Left ventricle myocardium inferior (tissue), 1 donor: Measurements from ENCODE around the gene COL23A1. TPM values are rescaled to one million over a fixed set of nuclear protein-coding genes. Genes with fewer than 3 reads are reported as not detected.

Source experiments
- DNase-seq: peaks from one replicate; pipeline ENCODE4 v3.0.0-alpha.2; 2020
- H3K27ac ChIP-seq: fragments of 200-600 bp; replicated peaks from 2 replicates; pipeline ENCODE4 v1.8.0; 2021
- H3K27me3 ChIP-seq: fragments of 200-600 bp; 2 replicates; pipeline ENCODE4 v1.8.0; 2021; ENCODE audit warnings: low read depth
- H3K36me3 ChIP-seq: fragments of 200-600 bp; 2 replicates; pipeline ENCODE4 v1.8.0; 2021
- H3K4me1 ChIP-seq: fragments of 200-600 bp; 2 replicates; pipeline ENCODE4 v1.8.0; 2021
- H3K4me3 ChIP-seq: fragments of 200-600 bp; 2 replicates; pipeline ENCODE4 v1.8.0; 2021; ENCODE audit warnings: mild to moderate bottlenecking, moderate library complexity
- H3K9me3 ChIP-seq: fragments of 200-600 bp; replicated peaks from 2 replicates; pipeline ENCODE4 v1.8.0; 2021
- CTCF ChIP-seq: fragments of 200-600 bp; IDR thresholded peaks from 2 replicates; pipeline ENCODE4 v1.8.0; 2021; ENCODE audit warnings: antibody characterized with exemption, mild to moderate bottlenecking, borderline replicate concordance
- intact Hi-C: fragments of 100-400 bp; cut with micrococcal nuclease; formaldehyde crosslinking; loops from one replicate; pipeline ENCODE4 v1.11.0; 2022
- total RNA-seq: library from RNA; stranded (reverse); fragmentation: NEBNext Ultra II Directional; extraction: Animal tissue kit (Norgen Biotek cat#: 25700); gene quantifications from one replicate; pipeline ENCODE4 v1.2.1, GENCODE V29; 2021
- donor health status: DM: no; HTN: yes; CAD: no; lungs with severe emphysema.

Gene COL23A1
- total RNA-seq, 1 donor from 2014 or later, result 27.4 TPM

GRCh38 chr5:178595150-178595549 is 5.0 kb upstream of the COL23A1 start:
- peaks cover 24% of the 10 kb centered on the region for H3K9me3 ChIP-seq
- H3K27ac ChIP-seq, result no peak overlapping the region
- H3K27me3 ChIP-seq, result peaks cover 4% of the 10 kb centered on the region
- intact Hi-C loops, result no loop called here
- DNase-seq, result no peak
- H3K4me3 ChIP-seq, result no peak overlapping the region
- H3K36me3 ChIP-seq, result peaks cover 39% of the 10 kb centered on the region
- peaks cover 16% of the 10 kb centered on the region for H3K4me1 ChIP-seq
- TF ChIP-seq CTCF, result no peak

GRCh38 chr5:178590924-178591423 is 781 bp upstream of the COL23A1 start:
- Histone ChIP-seq H3K36me3 (peaks cover 15% of the 10 kb centered on the region), H3K27me3 (peaks cover 32% of the 10 kb centered on the region), H3K4me3 (peak overlapping the region; percentile 68), H3K4me1 (peaks cover 39% of the 10 kb centered on the region), H3K9me3 (peaks cover 20% of the 10 kb centered on the region), H3K27ac (peak overlapping the region; percentile 83)
- no peak for TF ChIP-seq CTCF
- no peak for DNase-seq
- intact Hi-C loops, result no loop called here

- peaks cover 5% of the 10 kb centered on the region for H3K9me3 ChIP-seq
- H3K27ac ChIP-seq, result peak overlapping the region; percentile 83
- TF ChIP-seq CTCF, result peak; percentile 43
- peaks cover 1% of the 10 kb centered on the region for H3K36me3 ChIP-seq
- H3K27me3 ChIP-seq, result peaks cover 38% of the 10 kb centered on the region
- DNase-seq, result peak; percentile 41
- intact Hi-C loops, result no loop called here
- H3K4me3 ChIP-seq, result peak overlapping the region; percentile 68
- H3K4me1 ChIP-seq, result peaks cover 39% of the 10 kb centered on the region
Observed at GRCh38 chr5:178589180-178590140, 733 bp downstream of the COL23A1 start.

GRCh38 chr5:178588769-178589168 is 1.4 kb downstream of the COL23A1 start:
- no peak for TF ChIP-seq CTCF
- Histone ChIP-seq H3K4me1 (peaks cover 39% of the 10 kb centered on the region), H3K27ac (no peak overlapping the region), H3K36me3 (no peaks in the 10 kb centered on the region), H3K9me3 (no peaks in the 10 kb centered on the region), H3K27me3 (peaks cover 38% of the 10 kb centered on the region), H3K4me3 (no peak overlapping the region)
- intact Hi-C loops, result no loop called here
- DNase-seq, result no peak

DNA sequence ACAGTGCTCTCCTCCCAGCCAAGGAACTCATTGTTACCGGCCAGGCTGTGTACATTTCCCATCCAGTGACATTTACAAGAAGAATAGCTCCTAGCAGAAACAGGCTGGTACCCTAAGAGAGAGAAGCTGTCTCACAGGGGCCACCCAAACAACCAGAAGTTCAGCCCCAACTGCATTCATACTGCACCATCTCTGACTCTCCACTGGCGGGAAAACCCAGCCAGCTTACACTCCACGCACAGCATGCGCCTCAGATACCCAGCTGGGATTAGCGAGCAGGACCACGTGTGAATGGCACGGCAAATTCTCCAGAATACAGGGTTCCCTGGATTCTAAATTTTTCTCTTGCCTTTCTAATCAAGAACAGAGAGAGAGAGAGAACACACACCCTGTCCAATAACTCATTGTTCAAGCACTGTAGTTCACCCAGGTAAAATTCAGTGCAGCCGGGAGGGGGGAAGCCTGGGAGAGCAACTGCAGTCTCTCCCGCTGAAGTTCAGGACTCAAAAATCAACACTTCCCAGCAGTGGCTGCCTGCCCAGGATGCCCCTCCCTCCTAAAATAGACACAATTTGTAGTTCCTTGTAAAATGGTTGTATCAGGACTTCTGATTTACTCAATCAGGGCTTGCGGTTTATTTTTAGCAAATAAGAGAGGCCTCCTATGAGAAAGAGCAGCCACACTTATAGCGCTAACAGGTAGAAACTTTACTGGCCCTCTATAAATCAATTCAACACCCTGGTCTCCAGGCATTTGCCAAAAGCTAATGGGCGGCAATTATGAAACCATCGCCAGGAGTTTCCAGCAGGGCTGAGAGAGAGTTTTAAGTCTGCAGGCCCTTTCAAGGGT is 2.2 kb downstream of the COL23A1 start:
- H3K27me3 ChIP-seq, result peaks cover 38% of the 10 kb centered on the region
- no peaks in the 10 kb centered on the region for H3K9me3 ChIP-seq
- no peaks in the 10 kb centered on the region for H3K36me3 ChIP-seq
- no peak overlapping the region for H3K27ac ChIP-seq
- intact Hi-C loops, result no loop called here
- H3K4me3 ChIP-seq, result no peak overlapping the region
- TF ChIP-seq CTCF, result no peak
- DNase-seq, result no peak
- peaks cover 39% of the 10 kb centered on the region for H3K4me1 ChIP-seq
